ENCODE measurements around the gene ZCRB1.

Gene ZCRB1

GRCh38 chr12:42296503-42297109, 29.3 kb downstream of the ZCRB1 start:
- no peak overlapping the region for H3K4me2 ChIP-seq (ENCODE audit: low read depth, low read length)
- 0 out of 2 replicates have a peak overlapping the region, but pooled peaks have one; percentile 38 for H2AFZ ChIP-seq (ENCODE audit: low read length)
- no peaks in the 10 kb centered on the region for H3K79me2 ChIP-seq (ENCODE audit: low read length)
- DNase-seq, result peak; percentile 61
- no peaks in the 10 kb centered on the region for H3K9me3 ChIP-seq (replicated peaks; ENCODE audit: insufficient read depth, low read length)
- no peaks in the 10 kb centered on the region for H3K9me2 ChIP-seq (replicated peaks; ENCODE audit: insufficient read depth, low read length)
- H3K27me3 ChIP-seq (replicated peaks; ENCODE audit: insufficient read depth, low read length), result no peaks in the 10 kb centered on the region
- no peak overlapping the region for H3K9ac ChIP-seq (ENCODE audit: low read length)
- H3K4me3 ChIP-seq (ENCODE audit: low read length), result no peak overlapping the region
- no peaks in the 10 kb centered on the region for H4K20me1 ChIP-seq (ENCODE audit: insufficient read depth, low read length)
- H3K27ac ChIP-seq (ENCODE audit: low read length), result no peak overlapping the region
- H3K4me1 ChIP-seq (ENCODE audit: low read length), result peaks cover 10% of the 10 kb centered on the region
- H3K36me3 ChIP-seq (replicated peaks; ENCODE audit: insufficient read depth, low read length), result no peaks in the 10 kb centered on the region
- H3F3A ChIP-seq (ENCODE audit: insufficient read depth, low read length), result peaks cover 19% of the 10 kb centered on the region
- TF ChIP-seq EZH2 (optimal IDR thresholded peaks at IDR 0.05; ENCODE audit: low read depth, low read length), result no peak
- peak; percentile 62 for TF ChIP-seq CTCF (IDR thresholded peaks at IDR 0.05; ENCODE audit: low read length)

- Histone ChIP-seq H3K4me2 (ENCODE audit: low read depth, low read length) (no peak overlapping the region), H3K9me3 (replicated peaks; ENCODE audit: insufficient read depth, low read length) (no peaks in the 10 kb centered on the region), H3K36me3 (replicated peaks; ENCODE audit: insufficient read depth, low read length) (no peaks in the 10 kb centered on the region), H4K20me1 (ENCODE audit: insufficient read depth, low read length) (no peaks in the 10 kb centered on the region), H3K4me1 (ENCODE audit: low read length) (no peaks in the 10 kb centered on the region), H3K27ac (ENCODE audit: low read length) (no peak overlapping the region), H2AFZ (ENCODE audit: low read length) (no peak overlapping the region), H3K79me2 (ENCODE audit: low read length) (no peaks in the 10 kb centered on the region), H3K4me3 (ENCODE audit: low read length) (no peak overlapping the region), H3K9ac (ENCODE audit: low read length) (no peak overlapping the region), H3K27me3 (replicated peaks; ENCODE audit: insufficient read depth, low read length) (no peaks in the 10 kb centered on the region), H3F3A (ENCODE audit: insufficient read depth, low read length) (no peaks in the 10 kb centered on the region), H3K9me2 (replicated peaks; ENCODE audit: insufficient read depth, low read length) (no peaks in the 10 kb centered on the region)
- TF ChIP-seq EZH2phosphoT487 (IDR thresholded peaks at IDR 0.05; ENCODE audit: low read length) (no peak), CTCF (IDR thresholded peaks at IDR 0.05; ENCODE audit: low read length) (no peak), EZH2 (optimal IDR thresholded peaks at IDR 0.05; ENCODE audit: low read depth, low read length) (no peak)
- DNase-seq, result no peak
Measured at GRCh38 chr12:42291680-42292079, 34.2 kb downstream of the ZCRB1 start.

- Histone ChIP-seq H3F3A (ENCODE audit: insufficient read depth, low read length) (no peaks in the 10 kb centered on the region), H2AFZ (ENCODE audit: low read length) (no peak overlapping the region), H3K36me3 (replicated peaks; ENCODE audit: insufficient read depth, low read length) (no peaks in the 10 kb centered on the region), H3K4me2 (ENCODE audit: low read depth, low read length) (no peak overlapping the region), H3K9me3 (replicated peaks; ENCODE audit: insufficient read depth, low read length) (no peaks in the 10 kb centered on the region), H4K20me1 (ENCODE audit: insufficient read depth, low read length) (no peaks in the 10 kb centered on the region), H3K4me3 (ENCODE audit: low read length) (no peak overlapping the region), H3K27ac (ENCODE audit: low read length) (no peak overlapping the region), H3K4me1 (ENCODE audit: low read length) (no peaks in the 10 kb centered on the region), H3K79me2 (ENCODE audit: low read length) (no peaks in the 10 kb centered on the region), H3K9me2 (replicated peaks; ENCODE audit: insufficient read depth, low read length) (no peaks in the 10 kb centered on the region), H3K9ac (ENCODE audit: low read length) (no peak overlapping the region), H3K27me3 (replicated peaks; ENCODE audit: insufficient read depth, low read length) (no peaks in the 10 kb centered on the region)
- DNase-seq, result no peak
- no peak for TF ChIP-seq EZH2 (optimal IDR thresholded peaks at IDR 0.05; ENCODE audit: low read depth, low read length)
Measured at GRCh38 chr12:42288544-42288943, 37.4 kb downstream of the ZCRB1 start.

- Histone ChIP-seq H2AFZ (ENCODE audit: low read length) (no peak overlapping the region), H3K27ac (ENCODE audit: low read length) (no peak overlapping the region), H3K4me3 (ENCODE audit: low read length) (no peak overlapping the region), H3K9ac (ENCODE audit: low read length) (no peak overlapping the region), H3F3A (ENCODE audit: insufficient read depth, low read length) (no peaks in the 10 kb centered on the region), H3K27me3 (replicated peaks; ENCODE audit: insufficient read depth, low read length) (no peaks in the 10 kb centered on the region), H3K36me3 (replicated peaks; ENCODE audit: insufficient read depth, low read length) (no peaks in the 10 kb centered on the region), H3K9me3 (replicated peaks; ENCODE audit: insufficient read depth, low read length) (no peaks in the 10 kb centered on the region), H3K4me2 (ENCODE audit: low read depth, low read length) (no peak overlapping the region), H3K4me1 (ENCODE audit: low read length) (no peaks in the 10 kb centered on the region), H3K79me2 (ENCODE audit: low read length) (no peaks in the 10 kb centered on the region), H4K20me1 (ENCODE audit: insufficient read depth, low read length) (no peaks in the 10 kb centered on the region), H3K9me2 (replicated peaks; ENCODE audit: insufficient read depth, low read length) (no peaks in the 10 kb centered on the region)
- TF ChIP-seq CTCF (IDR thresholded peaks at IDR 0.05; ENCODE audit: low read length) (no peak), EZH2 (optimal IDR thresholded peaks at IDR 0.05; ENCODE audit: low read depth, low read length) (no peak), EZH2phosphoT487 (IDR thresholded peaks at IDR 0.05; ENCODE audit: low read length) (no peak)
- DNase-seq, result no peak
Measured at GRCh38 chr12:42286741-42287140, 39.2 kb downstream of the ZCRB1 start.
